HCT116 (cell line): ENCODE measurements around the gene DTNBP1. TPM values are rescaled to one million over a fixed set of nuclear protein-coding genes. Genes with fewer than 3 reads are reported as not detected.

ENCODE experiments used
- ATAC-seq: fragments of 200-7000 bp; cut with Tn5 transposase; 2 replicates; pipeline ENCODE4 v1.9.1; 2020; ENCODE audit warnings: mild to moderate bottlenecking, moderate library complexity
- BruUV-seq: library from RNA; stranded (reverse); fragments of 400-500 nt; replicated peaks from 2 replicates; lab custom pipeline; 2021; lab: Mats Ljungman, UMichigan
- CTCF ChIA-PET: fragments of 300-600 bp; sonication (Branson Sonifier 250); formaldehyde crosslinking; loops from one replicate; lab custom pipeline; 2021; ENCODE audit warnings: antibody characterized with exemption; lab: Charles Lee
- POLR2A ChIA-PET: fragments of 300-600, 350-600 bp; sonication (Branson Sonifier 250); formaldehyde crosslinking; loops from one replicate; lab custom pipeline; 2021; ENCODE audit warnings: antibody characterized with exemption; lab: Charles Lee
- RAD21 ChIA-PET, 2 experiments: fragments of 300-600 bp; sonication (Branson Sonifier 250); formaldehyde crosslinking; loops; one replicate each; lab custom pipeline; 2023; ENCODE audit warnings: low total read pairs in 2 of 2; ENCODE audit not compliant: uncharacterized antibody in 2 of 2, unreplicated experiment in 2 of 2, low non-redundant PET in 1 of 2; lab: Charles Lee
- DNase-seq: peaks from one replicate; pipeline ENCODE4 v3.0.0-alpha.2; 2010; ENCODE audit warnings: low read depth, low spot score
- H2AFZ ChIP-seq: fragments of 200-600 bp; shearing (Covaris generic), sonication (generic); 2 replicates; pipeline ENCODE4 v1.6.1; 2017; ENCODE audit warnings: low read depth, mixed run types, mixed read lengths, antibody characterized with exemption, low read length; ENCODE audit not compliant: poor library complexity, severe bottlenecking
- H3K27ac ChIP-seq: 2 replicates; pipeline ENCODE4 v1.5.1; 2012; ENCODE audit warnings: low read depth, low read length
- H3K27me3 ChIP-seq: fragments of 200-600 bp; sonication (generic); 2 replicates; pipeline ENCODE4 v1.6.1; 2016; ENCODE audit warnings: mixed run types, low read length, mixed read lengths; ENCODE audit not compliant: insufficient read depth
- H3K36me3 ChIP-seq, 2 experiments: fragments of 200-500 bp in 1 of 2; fragments of 200-600 bp in 1 of 2; sonication (Bioruptor generic) in 1 of 2; sonication (generic) in 1 of 2; 2 replicates each; pipeline versions ENCODE4 v1.5.1 to v1.6.1; 2014 to 2016; ENCODE audit warnings: low read length in 2 of 2, inconsistent platforms in 1 of 2, mixed read lengths in 1 of 2, mixed run types in 1 of 2; ENCODE audit not compliant: insufficient read depth in 2 of 2, control insufficient read depth in 1 of 2
- H3K4me1 ChIP-seq, 2 experiments: fragments of 200-600 bp in 1 of 2; sonication (generic) in 1 of 2; 2 replicates each; pipeline versions ENCODE4 v1.5.1 to v1.6.1; 2012 to 2017; ENCODE audit warnings: low read length in 2 of 2, inconsistent platforms in 1 of 2, mild to moderate bottlenecking in 1 of 2, mixed read lengths in 1 of 2, mixed run types in 1 of 2, moderate library complexity in 1 of 2; ENCODE audit not compliant: insufficient read depth in 2 of 2, control insufficient read depth in 1 of 2
- H3K4me2 ChIP-seq: fragments of 200-600 bp; sonication (generic); 2 replicates; pipeline ENCODE4 v1.6.1; 2017; ENCODE audit warnings: mixed run types, low read length, mixed read lengths
- H3K4me3 ChIP-seq, 2 experiments: fragments of 200-600 bp in 1 of 2; sonication (generic) in 1 of 2; replicated peaks in 1 of 2; 2 replicates each; pipeline ENCODE4 v1.5.1; 2011 to 2016; ENCODE audit warnings: low read length in 2 of 2, control low read depth in 1 of 2, low read depth in 1 of 2, mild to moderate bottlenecking in 1 of 2, mixed read lengths in 1 of 2, mixed run types in 1 of 2
- H3K79me2 ChIP-seq: fragments of 200-600 bp; sonication (generic); 2 replicates; pipeline ENCODE4 v1.6.1; 2017; ENCODE audit warnings: mild to moderate bottlenecking, mixed run types, low read length, moderate library complexity, mixed read lengths; ENCODE audit not compliant: insufficient read depth
- H3K9ac ChIP-seq: fragments of 200-600 bp; sonication (generic); 2 replicates; pipeline ENCODE4 v1.6.1; 2016; ENCODE audit warnings: low read length, mixed read lengths
- H3K9me2 ChIP-seq: fragments of 200-600 bp; sonication (generic), shearing (Covaris generic); 2 replicates; pipeline ENCODE4 v1.6.1; 2017; ENCODE audit warnings: mixed run types, mild to moderate bottlenecking, moderate library complexity; ENCODE audit not compliant: insufficient read depth
- H3K9me3 ChIP-seq, 2 experiments: fragments of 200-500 bp in 1 of 2; fragments of 200-600 bp in 1 of 2; sonication (Bioruptor generic) in 1 of 2; sonication (generic) in 1 of 2; 2 replicates each; pipeline ENCODE4 v1.6.1; 2014 to 2017; ENCODE audit warnings: low read length in 2 of 2, mixed read lengths in 2 of 2, inconsistent platforms in 1 of 2, low read depth in 1 of 2, mild to moderate bottlenecking in 1 of 2, mixed run types in 1 of 2, moderate library complexity in 1 of 2; ENCODE audit not compliant: control insufficient read depth in 1 of 2, insufficient read depth in 1 of 2
- H4K20me1 ChIP-seq: fragments of 200-600 bp; sonication (generic), shearing (Covaris generic); 2 replicates; pipeline ENCODE4 v1.6.1; 2017; ENCODE audit warnings: mixed run types, mild to moderate bottlenecking, moderate library complexity; ENCODE audit not compliant: insufficient read depth
- CBX3 ChIP-seq: IDR thresholded peaks from 2 replicates; pipeline ENCODE4 v1.6.1; 2012; ENCODE audit warnings: low read depth
- CTCF ChIP-seq, 3 experiments: fragments of 200-600 bp in 1 of 3; sonication (generic) in 1 of 3; IDR thresholded peaks in 2 of 3; conservative IDR thresholded peaks in 1 of 3; 2 replicates each; pipeline ENCODE4 v1.5.1; 2012 to 2017; ENCODE audit warnings: low read depth in 2 of 3, low read length in 2 of 3, antibody characterized with exemption in 1 of 3, borderline replicate concordance in 1 of 3, control low read depth in 1 of 3, mild to moderate bottlenecking in 1 of 3, mixed read lengths in 1 of 3, mixed run types in 1 of 3, moderate library complexity in 1 of 3; ENCODE audit not compliant: insufficient read depth in 1 of 3
- ELF1 ChIP-seq: IDR thresholded peaks from 2 replicates; pipeline ENCODE4 v1.6.1; 2012; ENCODE audit warnings: low read depth, borderline replicate concordance
- POLR2AphosphoS5 ChIP-seq: IDR thresholded peaks from 2 replicates; pipeline ENCODE4 v1.6.1; 2011; ENCODE audit warnings: mild to moderate bottlenecking, low read depth, low read length, moderate library complexity
- RAD21 ChIP-seq: IDR thresholded peaks from 2 replicates; pipeline ENCODE4 v1.6.1; 2012; ENCODE audit warnings: low read depth, mild to moderate bottlenecking
- SRF ChIP-seq: IDR thresholded peaks from 2 replicates; pipeline ENCODE4 v1.6.1; 2012; ENCODE audit warnings: low read depth
- ZNF274 ChIP-seq: fragments of 200-500 bp; sonication (Bioruptor generic); IDR thresholded peaks from 2 replicates; pipeline ENCODE4 v1.6.1; 2014; ENCODE audit warnings: mild to moderate bottlenecking, low read depth, low read length, inconsistent platforms
- intact Hi-C: fragments of 100-400 bp; cut with micrococcal nuclease; formaldehyde crosslinking; loops from 2 replicates; pipeline ENCODE4 v1.10.0; 2022
- total RNA-seq: library from RNA; stranded (reverse); gene quantifications from one replicate; pipeline ENCODE4 v1.2.1, GENCODE V29; 2021; ENCODE audit not compliant: unreplicated experiment

The DTNBP1 gene
- total RNA-seq, 1 experiment from 2014 or later, result 16.7 TPM

- Histone ChIP-seq H3K9me3 (no peaks in the 10 kb centered on the region), H3K27me3 (no peaks in the 10 kb centered on the region), H3K4me3 (no peak overlapping the region), H3K4me2 (no peak overlapping the region), H3K27ac (no peak overlapping the region), H4K20me1 (no peaks in the 10 kb centered on the region), H3K9me2 (no peaks in the 10 kb centered on the region), H3K36me3 (peaks cover 0 to 2% of the 10 kb centered on the region in 2 experiments; a peak in 1 of 4 replicates), H3K9ac (no peak overlapping the region), H3K4me1 (no peaks in the 10 kb centered on the region), H2AFZ (no peak overlapping the region), H3K79me2 (no peaks in the 10 kb centered on the region)
- CTCF ChIA-PET, result no interaction called here
- POLR2A ChIA-PET, result no interaction called here
- BruUV-seq, result no TSS peak
- DNase-seq (no peak), ATAC-seq (no peak)
- intact Hi-C loops, result no loop called here
- RAD21 ChIA-PET, result no interaction called here
- TF ChIP-seq CTCF (IDR thresholded peaks at IDR 0.05 in 2 of 3, conservative IDR thresholded peaks at IDR 0.05 in 1 of 3; ENCODE audit: borderline replicate concordance in 1 of 3, insufficient read depth in 1 of 3, low read depth in 2 of 3, low read length in 2 of 3) (no peak), CBX3 (no peak), POLR2AphosphoS5 (no peak), ELF1 (no peak), RAD21 (no peak), SRF (no peak), ZNF274 (no peak)
These were observed 152.1 kb downstream of the DTNBP1 start for GRCh38 chr6:15510536-15511247.

- POLR2A ChIA-PET, result no interaction called here
- CTCF ChIA-PET, result no interaction called here
- Histone ChIP-seq H3K27me3 (no peaks in the 10 kb centered on the region), H4K20me1 (no peaks in the 10 kb centered on the region), H3K79me2 (no peaks in the 10 kb centered on the region), H3K9me2 (no peaks in the 10 kb centered on the region), H3K36me3 (peaks cover 0 to 2% of the 10 kb centered on the region in 2 experiments; a peak in 1 of 4 replicates), H3K27ac (no peak overlapping the region), H2AFZ (no peak overlapping the region), H3K4me3 (no peak overlapping the region), H3K4me1 (no peaks in the 10 kb centered on the region), H3K9ac (no peak overlapping the region), H3K4me2 (no peak overlapping the region), H3K9me3 (no peaks in the 10 kb centered on the region)
- no peak for TF ChIP-seq CBX3
- ATAC-seq, result no peak
- intact Hi-C loops, result no loop called here
- no TSS peak for BruUV-seq
- RAD21 ChIA-PET, result no interaction called here
- no peak for DNase-seq
These were observed 152.7 kb downstream of the DTNBP1 start for GRCh38 chr6:15510121-15510520.
